ENCODE results near the gene MS4A7. TPM values are rescaled to one million over a fixed set of nuclear protein-coding genes. Genes with fewer than 3 reads are reported as not detected.

Gene MS4A7
- total and polyA plus RNA-seq, 2 of the 4 experiments (the other 2 are of a cell fraction) = not detected

DNA sequence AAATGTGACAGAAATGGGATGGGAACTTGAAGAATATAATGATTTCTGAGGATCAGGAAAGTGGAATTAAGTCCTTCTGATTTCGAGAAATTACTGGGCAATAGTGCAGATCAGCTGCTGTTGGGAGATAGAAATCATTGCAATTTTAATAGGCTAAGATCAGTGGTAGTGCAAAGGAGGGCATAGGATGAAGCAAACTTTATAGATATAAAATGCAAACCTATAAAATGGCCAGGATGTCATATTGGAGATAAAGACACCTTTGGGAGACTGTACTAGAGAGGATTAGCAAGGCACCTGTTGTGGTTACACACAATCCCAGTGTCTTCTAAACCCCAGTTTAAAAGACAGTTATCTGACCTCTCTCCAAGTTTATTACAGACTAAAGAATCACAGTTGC, 6.5 kb upstream of the MS4A7 start:
- 0% methylated on average over 1 of the region's 1 CpG; no CpG with 5 or more reads in 1 of the 2 experiments for WGBS, 2 experiments (ENCODE audit: extremely low coverage in 2 of 2, insufficient read length in 1 of 2)
- intact Hi-C loops (cut with micrococcal nuclease) = no loop called here
- CTCF ChIA-PET = interaction anchor here (0.6 kb wide), 1 partner anchor 407 kb away, joined by 3 read pairs; no protein-coding TSS in a partner anchor

More for the DNA sequence above, 6.5 kb upstream of the MS4A7 start:
- no peaks in the 10 kb centered on the region for H3K4me1 ChIP-seq (ENCODE audit: control insufficient read depth, insufficient read depth, low read length)
- POLR2A ChIA-PET (ENCODE audit: unreplicated experiment) = no interaction called here
- no peaks in the 10 kb centered on the region for H3K36me3 ChIP-seq (ENCODE audit: control insufficient read depth, insufficient read depth, low read length)
- no peak overlapping the region for H3K23ac ChIP-seq (ENCODE audit: low read depth, low read length)
- no peaks in the 10 kb centered on the region; the same call in 1 of the 2 replicates for H3K9me3 ChIP-seq (ENCODE audit: control insufficient read depth, insufficient read depth, low read length)
- in situ Hi-C loops (cut with MboI; ENCODE audit: low sequenced_read_pairs) (no loop called here), dilution Hi-C loops (cut with HindIII; ENCODE audit: low sequenced_read_pairs, unreplicated experiment) (no loop called here)
- no peak overlapping the region for H4K5ac ChIP-seq (ENCODE audit: low read depth, low read length)
- BruUV-seq (replicated peaks) = no TSS peak
- no peaks in the 10 kb centered on the region for H4K20me1 ChIP-seq (ENCODE audit: insufficient read depth, low read length)
- H3K14ac ChIP-seq (replicated peaks; ENCODE audit: low read depth, low read length) = no peak overlapping the region
- H2BK15ac ChIP-seq (ENCODE audit: low read depth, low read length) = no peak overlapping the region
- H2AFZ ChIP-seq (replicated peaks; ENCODE audit: low read length, poor library complexity) = no peak overlapping the region
- H2BK20ac ChIP-seq (ENCODE audit: low read depth, low read length) = no peak overlapping the region
- H2AK9ac ChIP-seq (replicated peaks; ENCODE audit: low read depth, low read length, poor library complexity) = no peak overlapping the region
- H3K9ac ChIP-seq (ENCODE audit: low read depth, low read length) = no peak overlapping the region
- no peak overlapping the region for H3K18ac ChIP-seq (ENCODE audit: low read depth, low read length)
- no peak overlapping the region for H3K4me2 ChIP-seq (ENCODE audit: low read depth, low read length)
- ATAC-seq (ENCODE audit: low read depth) (no peak), DNase-seq (no peak)
- no peak overlapping the region for H2BK5ac ChIP-seq (ENCODE audit: low read depth, low read length, poor library complexity, severe bottlenecking)
- H3K56ac ChIP-seq (ENCODE audit: extremely low read depth, insufficient read depth, low read length) = no peak overlapping the region
- no peaks in the 10 kb centered on the region for H3K79me1 ChIP-seq (ENCODE audit: low read depth in 1 of 2, low read length in 2 of 2)
- no peaks in the 10 kb centered on the region for H3K27me3 ChIP-seq (ENCODE audit: control insufficient read depth, insufficient read depth, low read length)
- H2BK120ac ChIP-seq (ENCODE audit: low read depth, low read length) = no peak overlapping the region
- H3K4ac ChIP-seq (ENCODE audit: low read depth, low read length) = no peak overlapping the region
- no peak overlapping the region for H3K27ac ChIP-seq (ENCODE audit: insufficient read depth, low read length)
- no peak overlapping the region for H2AK5ac ChIP-seq (ENCODE audit: low read depth, low read length)
- no peak overlapping the region for H3K4me3 ChIP-seq (ENCODE audit: insufficient read depth, low read depth, low read length)
- no peak for TF ChIP-seq BHLHE40 (IDR thresholded peaks at IDR 0.05; ENCODE audit: low read depth, low read length)
- TF ChIP-seq, protein P1, sequence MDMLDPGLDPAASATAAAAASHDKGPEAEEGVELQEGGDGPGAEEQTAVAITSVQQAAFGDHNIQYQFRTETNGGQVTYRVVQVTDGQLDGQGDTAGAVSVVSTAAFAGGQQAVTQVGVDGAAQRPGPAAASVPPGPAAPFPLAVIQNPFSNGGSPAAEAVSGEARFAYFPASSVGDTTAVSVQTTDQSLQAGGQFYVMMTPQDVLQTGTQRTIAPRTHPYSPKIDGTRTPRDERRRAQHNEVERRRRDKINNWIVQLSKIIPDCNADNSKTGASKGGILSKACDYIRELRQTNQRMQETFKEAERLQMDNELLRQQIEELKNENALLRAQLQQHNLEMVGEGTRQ (IDR thresholded peaks at IDR 0.05; ENCODE audit: low read depth, low read length) = no peak
- TF ChIP-seq CEBPB (IDR thresholded peaks at IDR 0.05; ENCODE audit: low read depth, low read length) = no peak
- TF ChIP-seq, protein P2, sequence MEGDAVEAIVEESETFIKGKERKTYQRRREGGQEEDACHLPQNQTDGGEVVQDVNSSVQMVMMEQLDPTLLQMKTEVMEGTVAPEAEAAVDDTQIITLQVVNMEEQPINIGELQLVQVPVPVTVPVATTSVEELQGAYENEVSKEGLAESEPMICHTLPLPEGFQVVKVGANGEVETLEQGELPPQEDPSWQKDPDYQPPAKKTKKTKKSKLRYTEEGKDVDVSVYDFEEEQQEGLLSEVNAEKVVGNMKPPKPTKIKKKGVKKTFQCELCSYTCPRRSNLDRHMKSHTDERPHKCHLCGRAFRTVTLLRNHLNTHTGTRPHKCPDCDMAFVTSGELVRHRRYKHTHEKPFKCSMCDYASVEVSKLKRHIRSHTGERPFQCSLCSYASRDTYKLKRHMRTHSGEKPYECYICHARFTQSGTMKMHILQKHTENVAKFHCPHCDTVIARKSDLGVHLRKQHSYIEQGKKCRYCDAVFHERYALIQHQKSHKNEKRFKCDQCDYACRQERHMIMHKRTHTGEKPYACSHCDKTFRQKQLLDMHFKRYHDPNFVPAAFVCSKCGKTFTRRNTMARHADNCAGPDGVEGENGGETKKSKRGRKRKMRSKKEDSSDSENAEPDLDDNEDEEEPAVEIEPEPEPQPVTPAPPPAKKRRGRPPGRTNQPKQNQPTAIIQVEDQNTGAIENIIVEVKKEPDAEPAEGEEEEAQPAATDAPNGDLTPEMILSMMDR (conservative IDR thresholded peaks at IDR 0.05; ENCODE audit: low read depth, low read length) = no peak
- no peak for TF ChIP-seq RCOR1 (IDR thresholded peaks at IDR 0.05; ENCODE audit: insufficient replicate concordance, low read length)
- no peak for TF ChIP-seq POLR2A (IDR thresholded peaks at IDR 0.05; ENCODE audit: low read depth, low read length)
- TF ChIP-seq MXI1 (IDR thresholded peaks at IDR 0.05; ENCODE audit: borderline replicate concordance, low read depth, low read length) = no peak
- TF ChIP-seq RFX5 (IDR thresholded peaks at IDR 0.05; ENCODE audit: low read depth, low read length) = no peak
- no peak for TF ChIP-seq MAZ (IDR thresholded peaks at IDR 0.05; ENCODE audit: borderline replicate concordance, low read depth, low read length)
- TF ChIP-seq NFE2L2 (IDR thresholded peaks at IDR 0.05; ENCODE audit: low read depth, low read length) = no peak
- no peak for TF ChIP-seq SMC3 (IDR thresholded peaks at IDR 0.05; ENCODE audit: low read depth, low read length)
- TF ChIP-seq, protein P3, sequence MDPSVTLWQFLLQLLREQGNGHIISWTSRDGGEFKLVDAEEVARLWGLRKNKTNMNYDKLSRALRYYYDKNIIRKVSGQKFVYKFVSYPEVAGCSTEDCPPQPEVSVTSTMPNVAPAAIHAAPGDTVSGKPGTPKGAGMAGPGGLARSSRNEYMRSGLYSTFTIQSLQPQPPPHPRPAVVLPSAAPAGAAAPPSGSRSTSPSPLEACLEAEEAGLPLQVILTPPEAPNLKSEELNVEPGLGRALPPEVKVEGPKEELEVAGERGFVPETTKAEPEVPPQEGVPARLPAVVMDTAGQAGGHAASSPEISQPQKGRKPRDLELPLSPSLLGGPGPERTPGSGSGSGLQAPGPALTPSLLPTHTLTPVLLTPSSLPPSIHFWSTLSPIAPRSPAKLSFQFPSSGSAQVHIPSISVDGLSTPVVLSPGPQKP (IDR thresholded peaks at IDR 0.05; ENCODE audit: borderline replicate concordance, low read depth, low read length) = no peak
- TF ChIP-seq CHD1 (IDR thresholded peaks at IDR 0.05; ENCODE audit: low read depth, low read length) = no peak
- no peak for TF ChIP-seq RAD21 (IDR thresholded peaks at IDR 0.05; ENCODE audit: low read length)
- TF ChIP-seq FOS (IDR thresholded peaks at IDR 0.05; ENCODE audit: low read depth, low read length) = no peak
- H4K8ac ChIP-seq (ENCODE audit: low read depth in 2 of 2, low read length in 2 of 2) = no peak overlapping the region
- H4K91ac ChIP-seq (ENCODE audit: insufficient read depth, low read depth, low read length) = no peak overlapping the region
- no peaks in the 10 kb centered on the region for H3K9me1 ChIP-seq (ENCODE audit: insufficient read depth, low read length)
